ELR (cell line): ENCODE measurements around the gene EPS8L3.
"Not testable (repeated sequence)": the region's sequence is repeated elsewhere in the genome, so short reads cannot be mapped to it uniquely, and the experiment has no call there.

Experiments
- DNase-seq: peaks from one replicate; pipeline ENCODE4 v3.0.0-alpha.2; 2015; ENCODE audit warnings: low read depth

Gene EPS8L3, protein sequence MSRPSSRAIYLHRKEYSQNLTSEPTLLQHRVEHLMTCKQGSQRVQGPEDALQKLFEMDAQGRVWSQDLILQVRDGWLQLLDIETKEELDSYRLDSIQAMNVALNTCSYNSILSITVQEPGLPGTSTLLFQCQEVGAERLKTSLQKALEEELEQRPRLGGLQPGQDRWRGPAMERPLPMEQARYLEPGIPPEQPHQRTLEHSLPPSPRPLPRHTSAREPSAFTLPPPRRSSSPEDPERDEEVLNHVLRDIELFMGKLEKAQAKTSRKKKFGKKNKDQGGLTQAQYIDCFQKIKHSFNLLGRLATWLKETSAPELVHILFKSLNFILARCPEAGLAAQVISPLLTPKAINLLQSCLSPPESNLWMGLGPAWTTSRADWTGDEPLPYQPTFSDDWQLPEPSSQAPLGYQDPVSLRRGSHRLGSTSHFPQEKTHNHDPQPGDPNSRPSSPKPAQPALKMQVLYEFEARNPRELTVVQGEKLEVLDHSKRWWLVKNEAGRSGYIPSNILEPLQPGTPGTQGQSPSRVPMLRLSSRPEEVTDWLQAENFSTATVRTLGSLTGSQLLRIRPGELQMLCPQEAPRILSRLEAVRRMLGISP

DNA sequence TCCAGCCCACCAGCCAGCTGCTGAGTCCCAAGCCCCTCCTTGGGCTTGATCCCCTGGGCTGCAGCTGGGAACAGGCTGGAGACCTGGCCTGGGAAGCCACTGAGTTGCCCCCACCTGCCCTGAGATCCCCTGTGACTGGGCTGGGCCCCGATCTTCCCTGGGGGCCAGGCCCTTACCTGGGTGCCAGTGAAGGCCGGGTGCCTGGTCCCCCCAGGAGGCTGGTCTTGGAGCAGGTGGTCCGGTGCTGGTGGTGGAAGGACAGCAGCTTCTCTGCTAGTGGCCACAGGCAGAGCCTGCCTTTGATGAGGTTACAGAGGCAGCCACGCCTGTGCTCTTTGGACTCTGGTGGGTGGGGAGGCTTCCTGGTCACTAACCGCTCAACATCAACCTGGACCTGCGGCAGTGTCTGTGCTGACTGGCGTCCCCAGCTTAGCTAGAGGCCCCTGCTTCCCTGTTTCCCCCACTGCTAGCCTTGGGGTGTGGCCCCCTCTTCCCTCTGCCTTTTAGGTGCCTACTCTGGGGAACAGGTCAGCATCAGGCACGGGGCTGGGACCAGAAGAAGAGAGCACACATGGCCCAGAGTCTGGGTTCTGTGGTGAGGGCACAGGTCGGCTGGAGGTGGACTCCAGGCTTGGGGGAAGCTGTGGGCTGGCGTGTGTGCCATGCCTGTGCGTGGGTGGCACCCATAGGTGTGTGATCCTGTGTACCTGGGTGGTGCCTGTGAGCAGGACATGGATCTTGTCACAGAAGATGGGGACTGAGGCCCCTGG lies at the start of gene EPS8L3:
Gene EPS8L3, minus strand, starts transcription at position 278 of the 770 bp plus-strand sequence. CDS start 2,174 bp downstream, outside the sequence.
- no peak for DNase-seq

DNA sequence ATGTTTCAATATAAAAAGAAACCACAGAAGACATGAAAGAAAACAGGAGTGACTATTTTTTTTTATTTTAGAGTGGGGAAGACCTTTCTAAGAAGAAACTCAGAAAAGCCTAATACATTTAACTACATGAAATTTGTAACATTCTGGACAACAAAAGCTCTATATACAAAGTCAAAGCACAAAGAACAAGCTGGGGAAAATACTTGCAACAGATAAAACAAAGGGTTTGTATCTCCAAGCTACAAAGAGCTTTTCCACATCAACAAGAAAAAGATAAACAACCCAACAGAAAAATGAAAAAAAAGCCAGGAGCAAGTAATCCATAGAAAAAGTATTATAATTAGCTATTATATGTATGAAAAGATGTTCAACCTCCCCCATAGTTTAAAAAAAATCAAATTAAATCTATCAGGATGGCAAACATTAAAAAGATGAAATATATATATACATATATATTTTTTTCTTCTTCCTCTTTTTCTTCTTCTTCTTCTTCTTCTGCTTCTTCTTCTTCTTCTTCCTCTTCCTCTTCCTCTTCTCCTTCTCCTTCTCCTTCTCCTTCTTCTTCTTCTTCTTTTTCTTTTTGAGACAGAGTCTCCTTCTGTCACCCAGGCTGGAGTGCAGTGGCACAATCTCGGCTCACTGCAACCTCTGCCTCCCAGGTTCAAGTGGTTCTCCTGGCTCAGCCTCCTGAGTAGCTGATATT lies 49.1 kb upstream of the EPS8L3 start:
- DNase-seq = no peak

- no peak for DNase-seq
Observed at GRCh38 chr1:109808703-109809102, 45.0 kb upstream of the EPS8L3 start.

DNA sequence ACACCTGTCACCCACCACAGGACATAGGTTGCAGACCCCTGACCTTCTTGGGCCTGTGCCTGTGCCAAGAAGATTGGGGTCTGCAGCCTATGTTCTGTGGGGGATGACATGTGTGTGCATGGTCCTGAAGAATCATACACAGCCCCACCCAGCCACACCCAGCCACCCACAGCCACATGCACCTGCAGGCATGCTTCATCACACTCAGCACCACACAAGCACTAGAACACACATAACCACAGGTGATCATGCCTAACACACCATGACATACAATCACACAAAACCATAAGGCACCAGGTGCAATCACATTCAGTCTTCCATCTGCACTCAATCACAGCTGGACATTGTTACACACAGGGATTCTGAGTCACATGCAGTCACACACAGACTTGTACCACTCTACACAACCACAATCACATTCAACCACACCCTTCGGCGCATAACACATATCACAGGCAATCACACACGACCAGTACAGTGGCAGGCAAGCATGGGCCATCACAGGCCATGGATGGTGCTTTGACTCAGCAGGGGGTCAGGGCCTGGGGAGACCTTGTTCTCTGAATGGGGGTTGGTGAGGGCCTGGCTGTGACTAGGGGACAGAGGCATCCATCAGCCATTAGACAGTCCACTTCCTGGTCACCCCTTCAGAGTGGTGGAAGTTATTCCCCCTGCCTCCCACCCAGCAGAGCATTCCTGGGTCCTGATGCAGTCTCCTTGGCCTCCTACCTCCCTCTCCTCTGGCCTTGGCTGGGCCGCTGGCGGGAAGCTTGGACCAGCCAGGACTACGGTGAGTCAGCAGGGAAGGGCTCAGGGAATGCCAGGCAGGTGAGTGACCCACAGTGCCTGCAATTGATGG lies 44.3 kb upstream of the EPS8L3 start:
- DNase-seq = peak; percentile 65

DNA sequence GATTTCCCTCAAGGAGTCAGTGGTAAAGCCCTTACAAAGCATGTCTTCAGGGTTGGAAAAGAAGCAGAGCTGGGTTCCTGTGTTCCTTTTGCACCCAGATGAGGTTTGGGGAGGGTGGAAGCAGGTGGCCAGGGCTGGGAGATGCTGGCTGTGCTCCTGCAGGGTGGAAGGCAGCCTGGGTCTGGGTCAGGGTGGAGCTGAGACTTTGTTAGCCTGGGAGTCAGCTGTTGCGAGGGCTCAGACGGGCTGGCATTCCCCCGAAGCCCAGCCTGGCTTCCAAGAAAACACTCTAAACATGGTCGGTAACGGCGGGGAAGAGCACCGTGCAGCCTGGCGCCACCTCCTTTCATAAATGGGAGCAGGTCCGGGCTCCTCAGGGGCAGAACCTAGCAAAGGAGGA lies 43.7 kb upstream of the EPS8L3 start:
- no peak for DNase-seq

DNA sequence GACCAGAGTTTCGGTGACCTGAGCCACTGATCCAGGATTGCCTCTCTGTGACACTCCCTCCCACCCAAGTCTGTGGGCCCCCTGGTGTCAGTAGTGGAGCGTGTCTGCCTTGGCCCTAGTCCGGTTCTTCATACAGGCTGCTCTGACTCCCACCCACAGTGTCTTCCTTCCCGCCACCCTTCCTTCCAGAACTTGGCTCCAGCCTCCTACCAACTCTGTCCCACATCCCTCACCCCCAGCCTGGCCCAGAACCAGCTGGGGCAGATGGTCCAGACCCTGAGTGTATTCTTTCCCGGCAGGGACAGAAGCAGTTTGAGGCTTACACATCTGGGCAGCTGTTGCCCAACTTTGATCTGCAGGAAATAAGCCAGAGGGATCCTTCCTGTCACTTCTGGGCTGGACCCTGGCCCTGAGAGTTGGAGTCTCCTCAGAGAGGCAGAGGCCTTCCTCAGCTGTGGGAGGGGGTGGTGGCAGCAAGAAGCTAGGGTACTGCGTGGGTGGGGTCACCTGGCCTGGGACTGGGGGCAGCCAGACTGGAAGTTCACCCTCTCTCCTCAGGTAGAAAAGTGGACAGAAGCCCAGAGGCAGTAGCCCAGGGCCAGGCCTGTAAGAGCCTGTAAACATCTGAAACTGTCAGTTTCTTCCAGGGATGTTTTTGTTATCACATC lies 43.1 kb upstream of the EPS8L3 start:
- DNase-seq = no peak

DNA sequence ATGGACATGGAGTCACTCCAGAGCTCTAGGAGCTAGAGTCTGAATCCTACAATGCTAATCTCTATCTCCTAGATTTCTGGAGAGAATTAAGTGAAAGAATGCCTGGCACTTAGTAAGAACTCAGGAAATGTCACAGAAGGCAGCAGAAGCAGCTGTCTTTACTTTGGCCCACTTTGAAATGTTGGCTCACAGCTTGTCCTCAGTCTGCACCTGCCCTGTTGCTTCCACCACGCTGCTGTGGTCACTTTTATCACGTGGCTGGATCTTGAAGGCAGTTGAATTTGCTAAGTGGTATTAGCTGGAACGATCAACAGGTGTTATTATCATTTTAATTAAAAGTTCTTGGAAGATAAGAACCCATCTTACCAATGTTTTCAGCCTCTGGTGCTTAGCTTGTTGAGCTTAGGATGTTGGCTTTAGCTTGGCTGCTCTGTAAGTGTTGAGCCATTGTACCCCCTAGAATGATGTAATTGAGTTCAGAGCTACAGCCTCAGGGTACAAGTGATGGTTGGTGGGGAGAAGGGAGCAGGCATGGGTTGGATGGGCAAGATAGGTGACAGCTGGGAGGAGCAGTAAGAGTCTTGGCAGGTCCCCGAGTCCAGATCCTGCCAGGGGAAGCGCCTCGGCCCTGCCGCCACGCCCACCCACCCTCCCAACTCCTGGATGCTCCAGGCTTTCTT lies 41.9 kb upstream of the EPS8L3 start:
- no peak for DNase-seq

GRCh38 chr1:109804660-109805059 lies 40.9 kb upstream of the EPS8L3 start:
- DNase-seq = no peak

GRCh38 chr1:109803901-109804331 lies 40.2 kb upstream of the EPS8L3 start:
- DNase-seq = peak; percentile 72

GRCh38 chr1:109802901-109803561 lies 39.3 kb upstream of the EPS8L3 start:
- no peak for DNase-seq

DNA sequence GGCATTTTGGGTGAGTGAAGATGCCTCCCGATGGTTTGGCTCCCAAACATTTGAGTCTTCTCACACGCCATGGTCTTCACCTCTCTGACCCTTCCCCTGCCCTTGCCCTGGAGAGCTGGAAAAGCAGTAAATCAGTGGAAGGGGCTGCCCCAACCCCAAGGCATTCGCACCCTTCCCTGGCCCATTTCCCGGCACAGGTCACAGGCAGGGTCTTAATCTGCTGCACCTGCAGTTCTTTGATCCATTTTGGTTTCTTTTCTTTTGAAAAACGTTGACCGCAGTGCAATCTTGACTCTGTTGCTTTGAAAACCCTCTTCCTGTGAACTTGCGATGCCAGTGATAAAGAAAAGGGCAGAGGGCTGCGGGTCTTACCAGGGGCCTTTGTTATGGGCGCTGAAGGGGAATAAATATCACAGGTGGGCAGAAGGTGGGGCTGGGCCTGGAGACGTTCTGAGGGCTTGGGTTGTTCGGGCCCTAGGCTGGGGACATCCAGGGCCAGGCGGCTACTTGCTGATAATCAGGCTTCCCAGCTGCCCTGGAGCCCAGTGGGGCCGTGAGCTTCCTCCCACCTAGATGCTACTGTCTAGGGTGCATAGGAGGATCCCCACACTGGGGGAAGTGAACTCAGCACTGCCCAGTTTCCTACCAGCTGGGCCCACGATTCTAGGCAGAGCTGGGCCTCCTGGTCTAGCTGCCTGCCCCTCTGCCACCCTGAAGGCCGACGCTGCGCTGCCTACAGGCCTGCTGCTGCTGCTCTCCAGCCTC lies 38.6 kb upstream of the EPS8L3 start:
- DNase-seq = no peak

DNA sequence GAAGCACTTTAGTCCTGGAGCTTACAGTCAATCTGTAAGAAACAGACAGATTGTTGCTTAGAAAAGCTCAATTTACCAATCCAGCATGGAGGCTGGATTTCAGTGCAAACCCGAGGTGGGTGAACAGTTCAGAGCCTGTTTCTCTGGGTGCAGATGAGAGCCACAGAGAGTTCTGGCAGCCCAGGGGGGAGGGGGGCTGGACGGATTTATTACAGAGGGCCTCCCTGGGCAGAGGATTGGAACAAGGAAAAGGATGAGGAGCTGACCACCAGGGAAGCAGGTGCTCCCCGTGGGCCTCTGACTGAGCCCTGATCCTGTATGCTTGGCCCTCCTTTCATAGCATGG lies 38.0 kb upstream of the EPS8L3 start:
- no peak for DNase-seq

- DNase-seq = no peak
Observed at GRCh38 chr1:109800291-109800690, 36.6 kb upstream of the EPS8L3 start.

- DNase-seq = no peak
Observed at GRCh38 chr1:109799445-109799844, 35.7 kb upstream of the EPS8L3 start.

GRCh38 chr1:109797303-109797595 lies 33.5 kb upstream of the EPS8L3 start:
- not testable (repeated sequence) for DNase-seq

DNA sequence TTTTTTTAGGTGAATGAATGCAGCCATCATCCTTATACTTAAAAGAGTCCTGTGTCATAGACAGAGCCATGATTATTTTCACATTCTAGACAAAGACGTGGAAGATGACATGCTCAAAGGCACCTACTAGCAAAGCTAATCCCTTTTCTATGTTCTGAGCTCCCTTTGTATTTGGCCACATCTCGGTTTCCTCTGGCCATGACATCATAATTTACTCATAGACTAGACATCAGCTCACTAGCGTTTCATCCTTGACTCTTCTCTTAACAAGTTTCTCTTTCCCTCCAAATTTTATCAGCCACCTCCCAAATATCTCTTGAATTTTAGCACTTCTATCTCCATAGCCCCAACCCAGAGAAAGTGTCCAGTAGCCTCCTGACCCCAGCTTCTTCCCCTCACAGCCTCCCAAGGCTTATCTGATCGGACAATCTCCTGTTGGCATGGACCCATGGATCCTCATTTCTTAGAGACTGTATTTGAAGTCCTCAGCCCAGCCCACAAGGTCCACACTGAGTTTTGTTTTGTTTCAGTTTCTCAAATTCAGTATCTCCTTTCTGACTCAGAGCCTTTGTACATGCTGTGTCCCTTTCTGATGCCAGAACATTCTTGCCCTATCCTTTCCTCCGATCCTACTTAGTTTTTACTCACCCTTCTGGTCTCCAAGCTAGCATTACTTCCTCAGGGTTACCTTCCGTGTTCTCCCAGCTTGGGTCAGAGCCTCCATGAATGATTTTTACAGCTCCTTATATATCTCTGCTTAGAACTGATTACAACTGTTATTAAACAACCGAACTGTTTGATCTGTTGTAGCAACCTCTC lies 33.0 kb upstream of the EPS8L3 start:
- DNase-seq = peak; percentile 59

DNA sequence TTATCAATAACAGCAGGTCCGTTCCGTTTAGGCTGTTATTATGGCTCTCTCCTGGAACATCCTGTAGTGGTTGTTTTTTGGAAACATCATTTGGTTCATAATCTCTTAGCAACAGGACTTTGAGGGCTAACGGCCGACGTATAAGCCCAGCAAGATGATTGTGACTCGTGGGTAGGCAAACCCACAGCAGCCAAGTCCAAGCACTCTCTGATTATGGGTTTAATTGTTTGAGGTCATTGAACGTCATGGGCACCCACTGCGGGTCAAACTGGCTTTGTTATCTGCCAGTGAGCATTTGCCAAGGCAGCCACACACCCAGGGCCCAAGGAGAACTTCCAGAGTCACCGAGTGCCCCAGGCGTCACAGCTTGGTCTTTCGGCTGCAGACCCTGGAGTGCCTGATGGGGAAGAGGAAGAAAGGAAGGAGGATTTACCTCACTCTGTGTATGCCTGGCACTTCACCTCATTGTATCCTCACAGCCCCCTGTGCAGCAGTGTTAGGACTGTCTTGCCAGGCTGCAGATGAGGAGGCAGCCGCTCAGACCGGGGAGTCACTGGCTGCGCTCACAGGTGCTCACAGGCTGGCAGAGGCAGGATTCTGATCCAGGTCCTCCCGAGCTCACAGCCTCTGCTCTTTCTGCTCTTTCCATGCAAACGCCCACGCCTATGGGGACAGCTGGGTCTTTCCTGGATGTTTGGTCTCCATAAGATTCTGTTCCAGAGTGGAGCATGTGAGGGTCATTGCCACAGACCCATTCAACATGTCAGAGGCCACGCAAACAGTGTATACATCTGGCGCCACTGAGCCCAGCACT lies 30.8 kb upstream of the EPS8L3 start:
- DNase-seq = peak; percentile 21
